Stimulated activated effector memory CD8-positive, alpha-beta T cell treated with anti-CD3 and anti-CD28 coated beads, Interleukin-12 subunit alpha, Interleukin-12 subunit beta, amount 100 ng/mL, for 72 hours (primary cell): ENCODE data around the gene THEMIS.

Experiments
- ATAC-seq: fragments of 150-1000 bp; cut with Tn5 transposase; 2 replicates; pipeline ENCODE4 v1.10.0; 2021
- DNase-seq, 2 donors: peaks; one replicate each; pipeline ENCODE4 v3.0.0; 2021 to 2022; ENCODE audit warnings: low spot score in 2 of 2
- H3K27ac Mint-ChIP-seq: one replicate; pipeline ENCODE4 v1.8.0; 2022; ENCODE audit warnings: mild to moderate bottlenecking, mixed read lengths
- H3K36me3 Mint-ChIP-seq: one replicate; pipeline ENCODE4 v1.8.0; 2022; ENCODE audit warnings: mild to moderate bottlenecking, mixed read lengths
- H3K4me1 Mint-ChIP-seq: one replicate; pipeline ENCODE4 v1.8.0; 2022; ENCODE audit warnings: mixed read lengths
- H3K4me3 Mint-ChIP-seq: one replicate; pipeline ENCODE4 v1.8.0; 2022; ENCODE audit warnings: mild to moderate bottlenecking, mixed read lengths
- H3K9me3 Mint-ChIP-seq: one replicate; pipeline ENCODE4 v1.8.0; 2022; ENCODE audit warnings: mixed read lengths

Gene THEMIS

GRCh38 chr6:127857051-127857637 lies 43.7 kb downstream of the THEMIS start:
- Mint-ChIP-seq H3K4me1 (peaks cover 43% of the 10 kb centered on the region), H3K4me3 (peak overlapping the region; percentile 2), H3K9me3 (no peaks in the 10 kb centered on the region), H3K36me3 (peaks cover 32% of the 10 kb centered on the region), H3K27ac (peak overlapping the region; percentile 1)
- DNase-seq (no peak), ATAC-seq (no peak)

GRCh38 chr6:127855542-127856159 lies 45.2 kb downstream of the THEMIS start:
- DNase-seq (no peak), ATAC-seq (peak; percentile 64)
- H3K27ac Mint-ChIP-seq = peak overlapping the region; percentile 40
- no peaks in the 10 kb centered on the region for H3K9me3 Mint-ChIP-seq
- peaks cover 42% of the 10 kb centered on the region for H3K36me3 Mint-ChIP-seq
- H3K4me1 Mint-ChIP-seq = peaks cover 43% of the 10 kb centered on the region
- peak overlapping the region; percentile 2 for H3K4me3 Mint-ChIP-seq

- no peak overlapping the region for H3K27ac Mint-ChIP-seq
- no peak for ATAC-seq
- H3K9me3 Mint-ChIP-seq = no peaks in the 10 kb centered on the region
- H3K4me3 Mint-ChIP-seq = no peak overlapping the region
- H3K36me3 Mint-ChIP-seq = peaks cover 47% of the 10 kb centered on the region
- no peak for DNase-seq
- peaks cover 48% of the 10 kb centered on the region for H3K4me1 Mint-ChIP-seq
These were observed 46.8 kb downstream of the THEMIS start for GRCh38 chr6:127854009-127854408.

GRCh38 chr6:127851197-127851596 lies 49.7 kb downstream of the THEMIS start:
- H3K27ac Mint-ChIP-seq = no peak overlapping the region
- peaks cover 58% of the 10 kb centered on the region for H3K36me3 Mint-ChIP-seq
- no peak for DNase-seq
- no peaks in the 10 kb centered on the region for H3K9me3 Mint-ChIP-seq
- H3K4me3 Mint-ChIP-seq = no peak overlapping the region
- peaks cover 43% of the 10 kb centered on the region for H3K4me1 Mint-ChIP-seq
- no peak for ATAC-seq

GRCh38 chr6:127845242-127845641 lies 55.6 kb downstream of the THEMIS start:
- no peak overlapping the region for H3K4me3 Mint-ChIP-seq
- peaks cover 25% of the 10 kb centered on the region for H3K4me1 Mint-ChIP-seq
- ATAC-seq (no peak), DNase-seq (no peak)
- H3K36me3 Mint-ChIP-seq = peaks cover 55% of the 10 kb centered on the region
- no peaks in the 10 kb centered on the region for H3K9me3 Mint-ChIP-seq
- no peak overlapping the region for H3K27ac Mint-ChIP-seq

GRCh38 chr6:127844529-127844928 lies 56.3 kb downstream of the THEMIS start:
- ATAC-seq = no peak
- Mint-ChIP-seq H3K36me3 (peaks cover 61% of the 10 kb centered on the region), H3K4me3 (no peak overlapping the region), H3K4me1 (peaks cover 18% of the 10 kb centered on the region), H3K9me3 (no peaks in the 10 kb centered on the region), H3K27ac (no peak overlapping the region)
- no peak for DNase-seq

GRCh38 chr6:127843582-127843981 lies 57.3 kb downstream of the THEMIS start:
- ATAC-seq = no peak
- Mint-ChIP-seq H3K4me1 (peaks cover 18% of the 10 kb centered on the region), H3K27ac (no peak overlapping the region)

GRCh38 chr6:127842562-127842961 lies 58.3 kb downstream of the THEMIS start:
- peaks cover 18% of the 10 kb centered on the region for H3K4me1 Mint-ChIP-seq
- peaks cover 61% of the 10 kb centered on the region for H3K36me3 Mint-ChIP-seq
- no peak overlapping the region for H3K4me3 Mint-ChIP-seq
- H3K27ac Mint-ChIP-seq = no peak overlapping the region
- ATAC-seq = no peak
- DNase-seq = no peak
- H3K9me3 Mint-ChIP-seq = no peaks in the 10 kb centered on the region

More at GRCh38 chr6:127843582-127843981, 57.3 kb downstream of the THEMIS start:
- Mint-ChIP-seq H3K36me3 (peaks cover 64% of the 10 kb centered on the region), H3K4me3 (no peak overlapping the region), H3K9me3 (no peaks in the 10 kb centered on the region)
- DNase-seq = no peak

- H3K9me3 Mint-ChIP-seq = no peaks in the 10 kb centered on the region
- peaks cover 66% of the 10 kb centered on the region for H3K36me3 Mint-ChIP-seq
- peaks cover 10% of the 10 kb centered on the region for H3K4me1 Mint-ChIP-seq
- H3K4me3 Mint-ChIP-seq = no peak overlapping the region
- no peak overlapping the region for H3K27ac Mint-ChIP-seq
- no peak for DNase-seq
- no peak for ATAC-seq
These were observed 59.0 kb downstream of the THEMIS start for GRCh38 chr6:127841811-127842210.

GRCh38 chr6:127834136-127834535 lies 66.7 kb downstream of the THEMIS start:
- Mint-ChIP-seq H3K27ac (no peak overlapping the region), H3K4me3 (no peak overlapping the region), H3K9me3 (no peaks in the 10 kb centered on the region), H3K36me3 (peaks cover 63% of the 10 kb centered on the region), H3K4me1 (no peaks in the 10 kb centered on the region)
- no peak for ATAC-seq
- no peak for DNase-seq

GRCh38 chr6:127833336-127833735 lies 67.5 kb downstream of the THEMIS start:
- no peak overlapping the region for H3K4me3 Mint-ChIP-seq
- DNase-seq = no peak
- H3K36me3 Mint-ChIP-seq = peaks cover 65% of the 10 kb centered on the region
- no peak for ATAC-seq
- no peaks in the 10 kb centered on the region for H3K4me1 Mint-ChIP-seq
- no peaks in the 10 kb centered on the region for H3K9me3 Mint-ChIP-seq
- H3K27ac Mint-ChIP-seq = no peak overlapping the region

- no peak for DNase-seq
- Mint-ChIP-seq H3K4me3 (no peak overlapping the region), H3K4me1 (peaks cover 7% of the 10 kb centered on the region), H3K9me3 (no peaks in the 10 kb centered on the region), H3K27ac (no peak overlapping the region), H3K36me3 (peaks cover 73% of the 10 kb centered on the region)
- ATAC-seq = no peak
These were observed 68.5 kb downstream of the THEMIS start for GRCh38 chr6:127832381-127832780.

GRCh38 chr6:127824061-127824460 lies 76.8 kb downstream of the THEMIS start:
- no peak overlapping the region for H3K27ac Mint-ChIP-seq

GRCh38 chr6:127821431-127821830 lies 79.4 kb downstream of the THEMIS start:
- H3K4me1 Mint-ChIP-seq = peaks cover 27% of the 10 kb centered on the region
- H3K27ac Mint-ChIP-seq = no peak overlapping the region
- H3K36me3 Mint-ChIP-seq = peaks cover 31% of the 10 kb centered on the region

More at GRCh38 chr6:127824061-127824460, 76.8 kb downstream of the THEMIS start:
- Mint-ChIP-seq H3K9me3 (no peaks in the 10 kb centered on the region), H3K36me3 (peaks cover 55% of the 10 kb centered on the region), H3K4me3 (no peak overlapping the region), H3K4me1 (peaks cover 13% of the 10 kb centered on the region)
- ATAC-seq = no peak
- no peak for DNase-seq

GRCh38 chr6:127818149-127818548 lies 82.7 kb downstream of the THEMIS start:
- Mint-ChIP-seq H3K27ac (peak overlapping the region; percentile 54), H3K4me1 (peaks cover 40% of the 10 kb centered on the region), H3K36me3 (peaks cover 29% of the 10 kb centered on the region), H3K4me3 (no peak overlapping the region), H3K9me3 (no peaks in the 10 kb centered on the region)
- ATAC-seq (no peak), DNase-seq (no peak)

More at GRCh38 chr6:127821431-127821830, 79.4 kb downstream of the THEMIS start:
- no peak overlapping the region for H3K4me3 Mint-ChIP-seq
- H3K9me3 Mint-ChIP-seq = no peaks in the 10 kb centered on the region
- ATAC-seq (peak; percentile 54), DNase-seq (no peak)

GRCh38 chr6:127816643-127817042 lies 84.2 kb downstream of the THEMIS start:
- H3K4me3 Mint-ChIP-seq = no peak overlapping the region
- ATAC-seq (no peak), DNase-seq (no peak)
- H3K36me3 Mint-ChIP-seq = peaks cover 36% of the 10 kb centered on the region
- H3K27ac Mint-ChIP-seq = no peak overlapping the region
- H3K9me3 Mint-ChIP-seq = no peaks in the 10 kb centered on the region
- H3K4me1 Mint-ChIP-seq = peaks cover 46% of the 10 kb centered on the region
